GM21825 (cell line): ENCODE data around the gene LGR5.

Source experiments
- ATAC-seq: cut with Tn5 transposase; IDR thresholded peaks from one replicate; pipeline ENCODE4 v1.9.1; 2021; ENCODE audit warnings: mild to moderate bottlenecking, moderate library complexity; ENCODE audit not compliant: unreplicated experiment

Gene LGR5

GRCh38 chr12:71439613-71440344 lies at the start of gene LGR5:
Gene LGR5, plus strand, starts transcription at chr12:71439798. Its CDS starts 283 bp downstream, at chr12:71440081.
- no peak for ATAC-seq

GRCh38 chr12:71392521-71393145 lies 47.0 kb upstream of the LGR5 start:
- ATAC-seq, result peak; percentile 89

GRCh38 chr12:71393625-71394024 lies 46.0 kb upstream of the LGR5 start:
- no peak for ATAC-seq

- ATAC-seq, result no peak
Observed at GRCh38 chr12:71397433-71397954, 42.1 kb upstream of the LGR5 start.

DNA sequence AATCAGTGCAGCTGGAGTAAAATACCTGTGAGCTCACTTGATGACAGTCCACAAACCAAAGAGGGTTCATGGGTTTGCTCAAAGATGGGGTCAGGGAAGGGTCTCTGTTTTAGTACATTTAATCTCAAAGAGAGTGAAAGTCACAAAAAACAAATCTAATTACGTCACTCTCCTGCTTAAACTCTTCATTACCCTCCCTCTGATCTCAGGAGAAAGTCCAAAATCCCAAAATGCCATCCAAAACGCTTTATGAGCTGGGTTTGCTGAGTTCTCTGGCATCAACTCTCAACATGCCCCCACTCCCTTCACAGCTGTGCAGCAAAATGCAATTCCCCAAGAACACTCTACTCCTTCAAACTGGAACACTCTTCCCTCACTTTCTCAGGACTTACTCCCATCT lies 40.4 kb upstream of the LGR5 start:
- no peak for ATAC-seq

- ATAC-seq, result no peak
Observed at GRCh38 chr12:71400481-71400880, 39.1 kb upstream of the LGR5 start.

- no peak for ATAC-seq
Observed at GRCh38 chr12:71405884-71406283, 33.7 kb upstream of the LGR5 start.

GRCh38 chr12:71407732-71408131 lies 31.9 kb upstream of the LGR5 start:
- ATAC-seq, result no peak

- no peak for ATAC-seq
Observed at GRCh38 chr12:71410844-71411243, 28.8 kb upstream of the LGR5 start.

DNA sequence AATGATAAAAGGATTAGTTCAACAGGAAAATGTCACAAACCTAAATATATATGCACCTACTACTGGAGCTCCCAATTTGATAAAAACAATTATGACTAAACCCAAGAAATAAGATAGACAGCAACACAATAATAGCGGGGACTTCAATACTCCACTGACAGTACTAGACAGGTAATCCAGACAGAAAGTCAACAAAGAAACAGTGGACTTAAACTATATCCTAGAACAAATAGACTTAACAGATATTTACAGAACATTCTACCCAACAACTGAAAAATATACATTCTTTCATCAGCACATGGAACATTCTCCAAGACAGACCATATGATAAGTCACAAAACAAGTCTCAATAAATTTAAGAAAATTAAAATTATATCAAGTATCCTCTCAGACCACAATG lies 28.0 kb upstream of the LGR5 start:
- ATAC-seq, result no peak

DNA sequence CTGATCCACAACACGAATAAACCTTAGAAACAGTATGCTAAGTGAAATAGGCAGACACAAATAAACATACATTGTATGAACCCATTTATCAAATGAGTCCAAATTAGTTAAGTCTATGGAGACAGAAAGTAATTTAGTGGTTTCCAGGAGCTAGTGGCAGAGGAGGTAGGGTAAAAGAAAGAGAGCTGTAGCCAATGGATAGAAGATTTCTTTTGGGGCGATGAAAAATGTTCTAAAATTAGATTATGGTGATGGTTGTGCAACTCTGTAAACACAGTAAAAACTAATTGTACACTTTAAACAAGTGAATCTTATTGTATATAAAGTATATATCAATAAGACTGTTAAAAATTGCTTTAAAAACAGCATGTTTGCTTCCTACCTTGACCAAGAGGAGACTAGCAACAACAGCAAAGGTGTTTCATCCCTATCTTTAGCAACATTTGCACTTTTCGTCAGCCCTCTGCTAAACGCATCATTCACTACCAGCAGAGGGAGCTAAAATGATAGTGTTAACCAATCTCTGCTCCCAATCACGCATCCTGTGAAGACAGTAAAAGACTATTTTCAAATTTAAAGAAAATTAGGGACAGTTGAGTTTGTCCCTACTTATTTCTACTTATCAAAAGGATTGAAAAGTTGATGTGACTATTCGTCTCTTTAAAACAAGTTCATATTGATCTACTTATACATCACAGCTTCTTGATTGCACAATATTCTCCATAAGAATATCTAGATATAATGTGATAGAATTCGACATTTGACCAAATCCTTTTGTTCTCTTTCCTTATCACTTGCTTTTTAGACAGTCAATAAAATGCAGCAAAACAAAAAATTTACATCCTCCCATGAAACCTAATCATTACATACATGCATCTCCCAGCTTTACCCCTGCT lies 24.0 kb upstream of the LGR5 start:
- ATAC-seq, result peak; percentile 74

GRCh38 chr12:71417181-71417580 lies 22.4 kb upstream of the LGR5 start:
- no peak for ATAC-seq

DNA sequence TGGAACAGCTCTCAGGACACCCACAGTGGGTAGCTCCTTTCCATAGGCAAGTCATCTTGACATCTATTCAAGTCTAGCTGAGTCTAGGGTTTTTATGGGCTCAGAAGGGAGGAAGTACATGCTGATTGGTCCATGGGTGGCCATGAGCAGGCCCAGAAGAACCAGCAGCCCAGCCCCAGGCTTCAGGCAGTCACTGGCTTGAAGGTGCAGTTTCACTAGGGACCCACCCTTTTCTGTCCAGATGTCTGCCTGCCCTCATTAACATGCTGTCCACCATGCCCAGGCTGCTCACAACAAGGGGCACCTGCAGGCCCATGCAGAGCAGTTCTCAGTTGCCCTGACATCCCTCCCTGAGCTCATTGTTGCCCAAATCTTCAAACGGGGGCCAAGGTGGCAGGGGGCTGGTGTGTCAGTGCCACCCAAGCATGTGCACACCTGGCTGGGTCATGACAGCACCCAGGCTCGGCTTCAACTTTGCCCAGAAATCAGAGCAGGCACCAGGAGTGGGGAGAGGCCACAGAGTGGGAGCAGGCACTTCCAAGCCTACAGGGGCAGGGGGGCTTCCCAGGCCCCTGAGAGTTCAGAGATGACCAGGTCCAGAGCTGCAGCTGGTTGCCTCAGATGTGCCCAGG lies 18.7 kb upstream of the LGR5 start:
- ATAC-seq, result no peak

DNA sequence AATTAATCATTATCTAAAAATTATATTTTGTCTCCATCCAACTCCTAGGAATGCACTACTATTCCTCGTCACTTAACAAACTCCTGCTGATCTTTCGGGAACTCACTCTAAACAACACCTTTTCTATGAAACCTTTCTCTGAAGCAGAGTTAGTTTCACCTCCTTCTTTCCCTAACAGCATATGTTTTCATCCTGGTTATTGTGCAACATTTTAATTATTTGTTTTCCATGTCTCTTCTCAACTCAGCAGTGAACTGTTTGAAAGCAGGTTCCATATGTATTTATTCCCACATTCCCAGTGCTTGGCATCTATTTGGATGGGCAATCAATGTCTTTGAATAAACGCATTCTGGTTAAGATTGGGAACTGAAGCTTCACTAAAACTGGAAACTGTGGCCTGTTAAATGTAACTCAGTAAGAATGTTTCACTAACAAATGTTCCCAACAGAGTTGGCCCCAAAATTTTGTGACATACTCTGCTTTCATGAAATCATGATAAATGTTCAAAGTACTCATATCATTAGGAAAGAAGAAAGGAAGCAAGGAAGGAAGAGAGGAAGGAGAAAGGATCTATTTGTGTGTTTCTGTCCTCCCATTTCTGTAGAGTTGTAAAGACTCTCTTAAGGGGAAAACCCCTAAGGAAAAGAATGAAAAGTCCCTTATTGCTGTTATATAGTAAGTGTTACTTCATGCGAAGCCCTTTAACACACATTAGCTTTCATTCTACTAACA lies 13.9 kb upstream of the LGR5 start:
- no peak for ATAC-seq

GRCh38 chr12:71426300-71427047 lies 13.1 kb upstream of the LGR5 start:
- ATAC-seq, result no peak

DNA sequence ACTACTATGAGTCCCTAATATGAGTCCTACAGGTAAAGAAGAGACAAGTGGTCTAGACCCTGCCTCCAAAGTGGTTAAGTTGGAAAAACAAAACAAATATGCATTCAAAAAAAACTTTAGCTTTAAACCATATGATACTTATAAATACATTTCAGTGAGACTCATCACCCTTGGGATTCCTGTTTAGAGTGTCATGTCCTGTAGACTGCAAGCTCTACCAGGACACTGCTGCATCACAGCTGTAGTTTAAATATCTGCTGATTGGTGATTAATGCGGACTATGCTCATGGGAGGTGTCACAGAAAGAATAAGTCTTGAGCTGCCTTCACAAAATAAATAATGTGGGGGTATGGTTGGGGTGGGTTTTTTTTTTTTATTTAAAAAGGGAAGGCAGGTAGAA lies 8.8 kb upstream of the LGR5 start:
- ATAC-seq, result no peak

DNA sequence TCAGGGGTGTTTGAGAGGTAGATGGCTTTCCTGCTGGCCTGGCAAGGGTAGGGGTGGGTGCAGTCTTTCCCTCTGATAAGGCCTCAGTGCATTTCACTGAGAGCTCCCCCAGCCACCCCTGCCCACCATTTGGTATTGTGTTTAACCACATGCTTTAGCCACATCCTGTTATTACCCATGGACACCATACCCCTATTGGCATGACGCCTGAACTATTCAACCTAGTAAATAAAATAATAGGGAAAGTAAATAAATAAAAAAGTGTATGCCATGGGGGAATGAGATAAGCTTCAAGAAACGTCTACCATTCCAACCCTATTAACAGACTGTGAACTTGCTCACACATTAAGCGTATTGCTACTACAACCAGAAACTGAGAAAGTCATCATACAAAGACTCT lies 7.6 kb upstream of the LGR5 start:
- no peak for ATAC-seq

- ATAC-seq, result no peak
Observed at GRCh38 chr12:71432936-71433335, 6.7 kb upstream of the LGR5 start.

DNA sequence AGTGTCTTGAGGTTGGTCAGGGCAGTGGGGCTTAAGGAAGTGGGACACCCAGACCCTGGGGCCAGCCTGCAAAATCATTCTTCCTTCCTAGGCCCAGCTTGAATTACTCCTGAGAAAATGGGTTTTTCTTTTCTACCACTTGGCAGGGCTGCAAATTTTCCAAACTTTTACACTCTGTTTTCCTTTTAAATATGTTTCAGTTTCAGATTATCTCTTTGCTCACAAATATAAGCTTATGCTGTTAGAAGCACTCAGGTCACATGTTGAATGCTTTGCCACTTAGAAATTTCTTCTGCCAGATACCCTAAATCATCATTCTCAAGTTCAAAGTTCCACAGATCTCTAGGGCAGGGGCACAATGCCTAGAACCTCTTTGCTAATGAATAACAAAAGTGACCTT lies 2.9 kb upstream of the LGR5 start:
- no peak for ATAC-seq
